IMR-90 (cell line): ENCODE data around the gene MYD88.

Experiments
- POLR2A ChIP-seq: IDR thresholded peaks from 2 replicates; pipeline ENCODE4 v1.6.1; 2012; ENCODE audit warnings: mild to moderate bottlenecking, low read depth, low read length
- RAD21 ChIP-seq: IDR thresholded peaks from 2 replicates; pipeline ENCODE4 v1.6.1; 2012; ENCODE audit warnings: low read length, improper control_type of control experiment
- RCOR1 ChIP-seq: IDR thresholded peaks from 2 replicates; pipeline ENCODE4 v1.6.1; 2012; ENCODE audit warnings: mild to moderate bottlenecking, low read length, improper control_type of control experiment; ENCODE audit not compliant: insufficient replicate concordance
- TF ChIP-seq, protein P1 (sequence below): conservative IDR thresholded peaks from 2 replicates; pipeline ENCODE4 v1.5.1; 2012; ENCODE audit warnings: mild to moderate bottlenecking, low read depth, low read length, improper control_type of control experiment

DNA sequence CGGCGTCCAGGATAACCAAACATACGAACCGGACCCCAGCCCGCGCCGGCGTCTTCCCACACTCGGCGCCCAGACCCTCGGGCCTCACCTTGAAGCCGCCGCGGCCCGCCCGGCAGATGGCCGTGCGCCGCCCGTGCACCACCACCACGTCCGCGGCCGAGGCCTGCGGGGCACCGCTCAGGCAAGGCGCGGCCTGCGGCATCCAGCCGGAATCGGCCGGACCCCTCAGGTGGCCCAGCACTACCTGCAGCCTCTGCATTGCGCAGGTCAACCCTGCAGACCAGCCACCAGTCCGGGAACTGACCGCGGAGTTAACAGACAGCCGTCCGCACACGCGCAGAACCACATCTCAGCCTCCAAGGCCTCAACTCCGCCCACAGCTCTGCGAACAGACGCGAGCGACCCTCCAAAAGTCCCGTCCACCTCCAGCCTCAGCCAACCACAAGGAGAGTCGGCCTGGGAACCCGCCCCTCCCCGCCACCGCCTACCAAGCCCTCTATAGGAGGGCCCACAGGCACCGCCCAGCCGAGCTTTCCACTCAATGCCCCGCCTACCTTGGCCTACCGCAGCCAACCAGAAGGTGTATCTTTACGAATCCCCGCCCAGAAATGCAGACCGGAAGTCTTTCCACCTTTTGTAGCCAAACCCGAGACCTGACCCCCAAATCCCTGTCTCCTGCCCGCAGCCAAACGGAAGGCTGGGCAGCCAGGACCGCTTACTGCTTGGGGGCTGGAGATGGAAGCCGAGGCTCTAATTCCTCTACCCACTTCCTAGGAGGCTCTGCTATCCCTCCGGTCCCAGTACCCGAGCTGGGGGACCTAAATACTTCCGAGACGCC lies 1.5 kb upstream of the MYD88 start, which contains the start of gene ACAA1:
- TF ChIP-seq RCOR1, result no peak
- TF ChIP-seq POLR2A, result peak; percentile 84
- TF ChIP-seq, protein P1, sequence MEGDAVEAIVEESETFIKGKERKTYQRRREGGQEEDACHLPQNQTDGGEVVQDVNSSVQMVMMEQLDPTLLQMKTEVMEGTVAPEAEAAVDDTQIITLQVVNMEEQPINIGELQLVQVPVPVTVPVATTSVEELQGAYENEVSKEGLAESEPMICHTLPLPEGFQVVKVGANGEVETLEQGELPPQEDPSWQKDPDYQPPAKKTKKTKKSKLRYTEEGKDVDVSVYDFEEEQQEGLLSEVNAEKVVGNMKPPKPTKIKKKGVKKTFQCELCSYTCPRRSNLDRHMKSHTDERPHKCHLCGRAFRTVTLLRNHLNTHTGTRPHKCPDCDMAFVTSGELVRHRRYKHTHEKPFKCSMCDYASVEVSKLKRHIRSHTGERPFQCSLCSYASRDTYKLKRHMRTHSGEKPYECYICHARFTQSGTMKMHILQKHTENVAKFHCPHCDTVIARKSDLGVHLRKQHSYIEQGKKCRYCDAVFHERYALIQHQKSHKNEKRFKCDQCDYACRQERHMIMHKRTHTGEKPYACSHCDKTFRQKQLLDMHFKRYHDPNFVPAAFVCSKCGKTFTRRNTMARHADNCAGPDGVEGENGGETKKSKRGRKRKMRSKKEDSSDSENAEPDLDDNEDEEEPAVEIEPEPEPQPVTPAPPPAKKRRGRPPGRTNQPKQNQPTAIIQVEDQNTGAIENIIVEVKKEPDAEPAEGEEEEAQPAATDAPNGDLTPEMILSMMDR, result no peak
- peak; percentile 14; the same call in 1 of the 2 replicates for TF ChIP-seq RAD21
